ENCODE measurements around the gene NEK10. TPM values are rescaled to one million over a fixed set of nuclear protein-coding genes. Genes with fewer than 3 reads are reported as not detected.

Gene NEK10
- total RNA-seq, 1 experiment from 2014 or later, result 0.34 TPM

- Histone ChIP-seq H3K9me3 (ENCODE audit: low read depth, low read length, poor library complexity, severe bottlenecking) (no peaks in the 10 kb centered on the region), H3K4me3 (ENCODE audit: low read depth, low read length, poor library complexity, severe bottlenecking) (no peak overlapping the region), H3K4me1 (ENCODE audit: insufficient read depth, low read length, poor library complexity, severe bottlenecking) (no peaks in the 10 kb centered on the region), H3K27me3 (replicated peaks; ENCODE audit: insufficient read depth, low read depth, low read length, poor library complexity) (no peaks in the 10 kb centered on the region), H3K27ac (ENCODE audit: low read depth, low read length, poor library complexity, severe bottlenecking) (no peak overlapping the region), H3K36me3 (ENCODE audit: insufficient read depth, low read length, poor library complexity, severe bottlenecking) (no peaks in the 10 kb centered on the region)
- TF ChIP-seq CTCF (conservative IDR thresholded peaks at IDR 0.05; ENCODE audit: low read depth, low read length) (no peak), EZH2 (IDR thresholded peaks at IDR 0.05; ENCODE audit: borderline replicate concordance, low read depth, low read length, poor library complexity, severe bottlenecking) (no peak)
- BruUV-seq (replicated peaks), result no TSS peak
- intact Hi-C loops (cut with micrococcal nuclease; ENCODE audit: unreplicated experiment), result no loop called here
- POLR2A ChIA-PET (ENCODE audit: low non-redundant PET), result no interaction called here
- CTCF ChIA-PET, result no interaction called here
- DNase-seq (ENCODE audit: low spot score), result no peak
Measured at GRCh38 chr3:27271890-27272289, 97.3 kb downstream of the NEK10 start.

GRCh38 chr3:27254896-27255295 is 114.3 kb downstream of the NEK10 start:
- no TSS peak for BruUV-seq (replicated peaks)
- Histone ChIP-seq H3K4me3 (ENCODE audit: low read depth, low read length, poor library complexity, severe bottlenecking) (no peak overlapping the region), H3K36me3 (ENCODE audit: insufficient read depth, low read length, poor library complexity, severe bottlenecking) (no peaks in the 10 kb centered on the region), H3K9me3 (ENCODE audit: low read depth, low read length, poor library complexity, severe bottlenecking) (no peaks in the 10 kb centered on the region), H3K27ac (ENCODE audit: low read depth, low read length, poor library complexity, severe bottlenecking) (no peak overlapping the region), H3K4me1 (ENCODE audit: insufficient read depth, low read length, poor library complexity, severe bottlenecking) (no peaks in the 10 kb centered on the region), H3K27me3 (replicated peaks; ENCODE audit: insufficient read depth, low read depth, low read length, poor library complexity) (no peaks in the 10 kb centered on the region)
- intact Hi-C loops (cut with micrococcal nuclease; ENCODE audit: unreplicated experiment), result loop anchor here (1.0 kb wide), 1 partner anchor 121 kb away; no protein-coding TSS in a partner anchor
- CTCF ChIA-PET, result no interaction called here
- POLR2A ChIA-PET (ENCODE audit: low non-redundant PET), result no interaction called here
- no peak for DNase-seq (ENCODE audit: low spot score)
- TF ChIP-seq CTCF (conservative IDR thresholded peaks at IDR 0.05; ENCODE audit: low read depth, low read length) (no peak), EZH2 (IDR thresholded peaks at IDR 0.05; ENCODE audit: borderline replicate concordance, low read depth, low read length, poor library complexity, severe bottlenecking) (no peak)

GRCh38 chr3:27253831-27254230 is 115.4 kb downstream of the NEK10 start:
- DNase-seq (ENCODE audit: low spot score), result peak; percentile 51
- Histone ChIP-seq H3K27me3 (replicated peaks; ENCODE audit: insufficient read depth, low read depth, low read length, poor library complexity) (no peaks in the 10 kb centered on the region), H3K9me3 (ENCODE audit: low read depth, low read length, poor library complexity, severe bottlenecking) (no peaks in the 10 kb centered on the region), H3K4me3 (ENCODE audit: low read depth, low read length, poor library complexity, severe bottlenecking) (no peak overlapping the region), H3K36me3 (ENCODE audit: insufficient read depth, low read length, poor library complexity, severe bottlenecking) (no peaks in the 10 kb centered on the region), H3K4me1 (ENCODE audit: insufficient read depth, low read length, poor library complexity, severe bottlenecking) (no peaks in the 10 kb centered on the region), H3K27ac (ENCODE audit: low read depth, low read length, poor library complexity, severe bottlenecking) (no peak overlapping the region)
- ChIA-PET CTCF (interaction anchor here (0.5 to 1.7 kb wide), 4 partner anchors 28 to 213 kb away, joined by 3 to 16 read pairs (median 4); no protein-coding TSS in a partner anchor), POLR2A (ENCODE audit: low non-redundant PET) (no interaction called here)
- no TSS peak for BruUV-seq (replicated peaks)
- TF ChIP-seq CTCF (conservative IDR thresholded peaks at IDR 0.05; ENCODE audit: low read depth, low read length) (peak; percentile 51), EZH2 (IDR thresholded peaks at IDR 0.05; ENCODE audit: borderline replicate concordance, low read depth, low read length, poor library complexity, severe bottlenecking) (no peak)
- intact Hi-C loops (cut with micrococcal nuclease; ENCODE audit: unreplicated experiment), result loop anchor here (1.0 kb wide), 1 partner anchor 120 kb away; no protein-coding TSS in a partner anchor
